ENCODE measurements around the gene LRRC53.

- TF ChIP-seq POLR2A (IDR thresholded peaks at IDR 0.05): no peak
- TF ChIP-seq, protein P1, sequence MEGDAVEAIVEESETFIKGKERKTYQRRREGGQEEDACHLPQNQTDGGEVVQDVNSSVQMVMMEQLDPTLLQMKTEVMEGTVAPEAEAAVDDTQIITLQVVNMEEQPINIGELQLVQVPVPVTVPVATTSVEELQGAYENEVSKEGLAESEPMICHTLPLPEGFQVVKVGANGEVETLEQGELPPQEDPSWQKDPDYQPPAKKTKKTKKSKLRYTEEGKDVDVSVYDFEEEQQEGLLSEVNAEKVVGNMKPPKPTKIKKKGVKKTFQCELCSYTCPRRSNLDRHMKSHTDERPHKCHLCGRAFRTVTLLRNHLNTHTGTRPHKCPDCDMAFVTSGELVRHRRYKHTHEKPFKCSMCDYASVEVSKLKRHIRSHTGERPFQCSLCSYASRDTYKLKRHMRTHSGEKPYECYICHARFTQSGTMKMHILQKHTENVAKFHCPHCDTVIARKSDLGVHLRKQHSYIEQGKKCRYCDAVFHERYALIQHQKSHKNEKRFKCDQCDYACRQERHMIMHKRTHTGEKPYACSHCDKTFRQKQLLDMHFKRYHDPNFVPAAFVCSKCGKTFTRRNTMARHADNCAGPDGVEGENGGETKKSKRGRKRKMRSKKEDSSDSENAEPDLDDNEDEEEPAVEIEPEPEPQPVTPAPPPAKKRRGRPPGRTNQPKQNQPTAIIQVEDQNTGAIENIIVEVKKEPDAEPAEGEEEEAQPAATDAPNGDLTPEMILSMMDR (IDR thresholded peaks at IDR 0.05): no peak
Observed at GRCh38 chr1:74467786-74468377, 44.5 kb downstream of the LRRC53 start.
